Endometrial microvascular endothelial cells (primary cell): ENCODE measurements around the gene PKNOX2. TPM values are rescaled to one million over a fixed set of nuclear protein-coding genes. Genes with fewer than 3 reads are reported as not detected.

Source experiments
- in situ Hi-C: cut with HindIII; loops from 2 replicates; pipeline ENCODE4 v1.10.0; 2017; ENCODE audit warnings: low sequenced_read_pairs, low pct_unique_long_range_greater_than_20kb; ENCODE audit errors: inconsistent ontology term
- total RNA-seq: library from RNA; depleted of rRNA; stranded (reverse); fragments of >200 nt; gene quantifications from one replicate; pipeline ENCODE4 v1.2.3, GENCODE V29; 2015; ENCODE audit errors: inconsistent ontology term

The PKNOX2 gene
- total RNA-seq, result not detected

DNA sequence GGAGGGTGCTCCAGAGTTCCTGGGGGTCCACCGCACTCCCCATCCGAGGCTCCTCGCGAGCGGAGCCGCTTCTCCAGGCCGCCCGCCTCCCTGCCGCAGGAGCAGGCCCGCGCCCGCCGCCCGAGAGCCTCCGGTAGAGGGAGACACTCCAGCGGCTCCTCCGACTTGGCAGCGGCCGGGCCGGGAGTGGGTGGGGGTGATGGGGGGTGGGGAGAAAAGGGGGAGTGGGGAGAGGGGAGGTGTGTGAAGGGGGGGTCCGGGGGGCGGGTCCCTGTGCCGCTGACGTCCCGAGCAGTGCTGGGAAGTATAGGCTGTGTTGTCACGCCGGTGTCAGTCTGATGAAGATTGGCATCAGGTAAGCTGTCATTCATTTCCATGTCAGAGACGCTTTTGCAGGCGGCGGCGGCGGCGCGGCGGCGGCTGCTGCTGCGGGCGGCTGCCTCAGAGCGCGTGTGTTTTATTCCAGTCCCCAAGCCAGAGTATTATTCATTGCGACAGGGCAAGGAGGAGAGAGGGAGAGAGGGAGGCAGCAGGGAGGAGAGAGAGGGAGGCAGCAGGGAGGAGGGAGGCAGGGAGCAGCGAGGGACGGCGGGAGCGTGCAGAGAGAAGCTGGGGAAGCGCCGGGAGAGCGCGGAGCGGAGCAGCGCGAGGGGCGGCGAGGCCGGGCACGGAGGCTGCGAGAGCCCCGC is at the start of gene PKNOX2:
TSS of gene PKNOX2 (plus strand) at position 330 of the 689 bp plus-strand sequence. CDS start 186,555 bp downstream, outside the sequence.
- in situ Hi-C loops, result no loop called here

DNA sequence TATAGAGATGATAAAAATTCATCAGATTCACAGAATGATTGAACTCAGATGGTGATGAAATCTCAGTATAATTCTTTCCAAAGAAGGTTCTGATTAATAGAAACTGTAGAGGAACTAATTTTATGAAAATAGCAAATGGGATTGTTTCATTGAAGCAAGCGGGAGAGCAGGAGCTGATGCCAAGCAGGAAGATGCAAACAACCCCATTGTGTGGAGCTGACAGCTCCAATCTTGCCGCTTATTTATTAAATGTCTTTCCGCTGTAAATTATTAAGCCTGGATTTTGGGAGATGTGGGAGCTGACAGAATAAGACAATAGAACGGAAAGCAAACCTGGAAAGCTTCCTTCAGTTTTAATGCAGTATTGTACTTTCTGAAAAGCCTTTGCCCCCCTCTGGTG is 47.1 kb upstream of the PKNOX2 start:
- in situ Hi-C loops, result no loop called here

- in situ Hi-C loops, result no loop called here
Measured at GRCh38 chr11:125123194-125123946, 41.2 kb upstream of the PKNOX2 start.

- in situ Hi-C loops, result no loop called here
Measured at GRCh38 chr11:125123947-125124617, 40.5 kb upstream of the PKNOX2 start.

GRCh38 chr11:125124618-125124992 is 39.9 kb upstream of the PKNOX2 start:
- in situ Hi-C loops, result no loop called here

- in situ Hi-C loops, result no loop called here
Measured at GRCh38 chr11:125128450-125128849, 36.1 kb upstream of the PKNOX2 start.

- in situ Hi-C loops, result no loop called here
Measured at GRCh38 chr11:125129316-125129993, 35.1 kb upstream of the PKNOX2 start.

DNA sequence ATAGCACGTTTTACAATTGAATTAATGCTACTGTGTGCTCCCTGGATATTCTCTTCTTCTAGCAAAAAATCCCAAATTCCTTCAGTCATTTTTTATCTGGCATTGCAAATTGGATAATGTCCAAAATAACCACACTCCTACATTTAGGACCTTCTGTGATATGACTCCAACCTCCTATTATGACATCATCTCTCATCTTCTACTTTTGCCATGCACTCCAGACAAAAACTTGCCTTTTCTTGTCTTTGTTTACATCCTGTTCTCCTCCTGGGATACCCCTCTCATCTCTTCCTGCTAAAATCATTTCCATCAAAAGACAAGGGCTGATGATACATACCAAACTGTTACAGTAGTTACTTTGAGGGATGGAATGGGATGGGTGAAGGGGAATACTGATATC is 32.5 kb upstream of the PKNOX2 start:
- in situ Hi-C loops, result no loop called here

- in situ Hi-C loops, result no loop called here
Measured at GRCh38 chr11:125132596-125132995, 32.0 kb upstream of the PKNOX2 start.

- in situ Hi-C loops, result no loop called here
Measured at GRCh38 chr11:125136001-125136400, 28.6 kb upstream of the PKNOX2 start.

GRCh38 chr11:125138966-125139365 is 25.6 kb upstream of the PKNOX2 start:
- in situ Hi-C loops, result no loop called here

GRCh38 chr11:125139778-125140177 is 24.8 kb upstream of the PKNOX2 start:
- in situ Hi-C loops, result no loop called here

DNA sequence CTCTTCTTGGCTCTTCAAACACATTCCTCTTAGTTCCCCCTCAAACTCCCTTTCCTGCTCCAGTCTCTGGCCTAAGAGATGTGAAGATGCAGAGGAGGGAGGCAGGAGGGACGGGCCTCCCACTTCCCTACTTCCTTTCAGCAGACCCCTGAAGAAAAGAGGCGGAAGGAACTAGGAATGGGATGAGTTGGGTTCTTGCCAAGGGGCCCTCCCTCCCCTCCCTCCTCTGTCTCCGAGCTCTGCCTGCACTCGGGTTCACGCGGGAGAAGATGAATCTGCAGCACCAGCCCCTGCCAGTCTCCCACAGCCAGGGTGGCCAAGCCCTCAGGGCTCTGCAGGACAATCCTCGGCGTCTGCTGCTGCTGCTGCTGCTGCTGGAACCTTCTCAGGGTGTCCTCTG is 24.3 kb upstream of the PKNOX2 start:
- in situ Hi-C loops, result no loop called here

- in situ Hi-C loops, result no loop called here
Measured at GRCh38 chr11:125141178-125141577, 23.4 kb upstream of the PKNOX2 start.

DNA sequence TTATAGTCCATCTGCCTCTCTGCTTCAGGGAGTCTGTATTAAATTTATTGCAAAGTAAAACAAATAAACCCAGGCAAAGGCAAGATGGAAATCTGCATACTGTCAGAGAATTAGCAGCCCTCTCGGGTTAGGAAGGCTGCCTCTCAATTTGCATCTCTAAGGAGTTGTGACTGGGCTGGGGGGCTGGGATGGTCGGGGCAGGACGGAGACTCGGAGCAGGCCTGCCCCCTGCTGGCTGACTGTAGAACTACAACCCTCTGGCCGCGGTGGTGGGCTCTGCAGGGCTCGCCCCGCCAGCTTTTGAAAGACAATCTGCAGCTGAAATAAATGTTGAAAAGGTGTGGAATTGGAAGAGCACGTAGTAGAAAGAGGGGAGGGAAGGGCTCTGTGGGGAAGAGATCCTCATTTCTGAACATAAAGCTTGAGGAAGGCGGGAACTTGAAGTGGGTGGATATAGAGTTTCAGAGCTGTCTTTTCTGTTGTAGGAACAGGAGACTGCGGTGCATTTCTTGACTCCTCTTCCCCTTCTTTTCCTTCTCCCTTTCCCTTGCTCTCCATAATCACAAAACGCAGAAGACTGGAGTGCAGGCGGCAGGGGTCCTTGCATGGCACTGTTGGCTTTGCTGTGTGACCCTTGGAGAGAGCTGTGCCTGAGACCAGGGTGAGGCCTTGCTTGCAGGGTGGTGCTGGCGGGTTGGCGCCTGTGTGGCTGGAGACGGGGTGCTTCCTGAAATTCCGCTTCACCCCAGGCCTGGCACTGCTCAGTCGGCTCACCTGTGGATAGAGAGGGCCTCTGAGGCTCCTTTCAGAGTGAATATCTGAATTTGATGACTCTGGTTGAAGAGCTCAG is 22.6 kb upstream of the PKNOX2 start:
- in situ Hi-C loops, result no loop called here

DNA sequence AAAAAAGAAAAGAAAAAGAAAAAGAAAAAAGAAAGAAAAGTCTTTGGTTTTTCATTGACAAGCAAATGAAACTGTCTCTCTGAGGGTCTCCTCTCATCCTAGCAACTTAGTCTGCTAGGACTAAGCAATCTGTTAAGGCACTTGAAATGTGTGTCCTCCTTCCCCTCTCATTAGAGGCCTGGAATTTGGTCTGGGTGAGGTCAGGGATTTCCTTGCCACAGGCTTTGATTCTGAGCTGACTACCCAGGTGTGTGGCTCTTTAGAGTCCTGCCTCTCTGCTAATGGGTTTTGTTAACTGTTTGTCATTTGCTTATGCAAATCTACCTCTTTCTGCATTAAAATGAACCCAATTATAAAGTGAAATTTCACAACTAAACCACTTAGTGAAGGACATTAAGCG is 18.3 kb upstream of the PKNOX2 start:
- in situ Hi-C loops, result no loop called here

- in situ Hi-C loops, result no loop called here
Measured at GRCh38 chr11:125147280-125147679, 17.3 kb upstream of the PKNOX2 start.

DNA sequence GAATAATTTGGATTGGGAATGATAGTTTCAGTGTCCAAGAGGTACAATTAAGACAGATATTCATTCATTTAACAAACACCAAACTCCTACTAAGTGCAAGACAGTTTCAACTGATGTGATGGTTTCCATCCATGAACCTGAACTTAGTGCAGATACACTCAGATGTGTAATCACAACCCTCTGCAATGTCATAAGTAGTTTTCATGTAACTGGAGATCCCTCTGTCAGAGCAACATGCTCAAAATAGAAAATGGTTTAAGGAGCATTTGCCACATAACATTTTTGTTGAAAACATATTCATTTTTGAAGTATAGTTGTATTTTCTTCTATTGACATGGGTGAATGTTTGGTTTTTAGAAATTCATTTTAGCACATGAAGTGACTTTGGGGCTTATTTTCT is 16.5 kb upstream of the PKNOX2 start:
- in situ Hi-C loops, result no loop called here

DNA sequence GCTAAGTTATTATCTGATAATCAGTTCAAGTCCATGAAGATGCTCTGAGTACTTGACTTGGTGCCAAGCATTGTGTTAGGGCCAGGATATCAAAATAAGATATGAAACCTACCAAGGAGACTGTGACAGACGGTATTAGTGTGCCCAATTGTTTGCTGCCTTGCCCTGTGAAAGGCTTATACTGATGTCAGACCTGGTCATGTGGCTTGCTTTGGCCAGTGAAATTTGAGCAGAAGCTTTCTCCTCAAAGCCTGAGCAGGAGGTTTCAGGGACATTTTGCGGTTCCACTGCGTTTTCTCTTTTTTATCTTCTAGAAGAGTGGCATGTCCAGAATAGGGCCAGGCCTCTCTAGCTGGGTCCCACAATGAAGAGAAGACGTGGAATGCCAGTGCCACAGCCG is 15.8 kb upstream of the PKNOX2 start:
- in situ Hi-C loops, result no loop called here
